Effector memory CD8-positive, alpha-beta T cell (primary cell): ENCODE data around the gene ZBTB32.
A peak's percentile ranks its signal among the peaks of the same experiment; 100 is the strongest.

Experiments
- ATAC-seq: fragments of 150-1000 bp; cut with Tn5 transposase; replicated peaks from 2 replicates; pipeline ENCODE4 v1.10.0; 2021; ENCODE audit warnings: mild to moderate bottlenecking, moderate library complexity
- DNase-seq, 3 experiments: peaks; one replicate each; pipeline ENCODE4 v3.0.0; 2021
- H3K27ac Mint-ChIP-seq, 2 donors: one replicate each; pipeline ENCODE4 v1.8.0; 2022; ENCODE audit warnings: mild to moderate bottlenecking in 2 of 2, mixed read lengths in 2 of 2, moderate library complexity in 2 of 2
- H3K27me3 Mint-ChIP-seq, 2 donors: one replicate each; pipeline ENCODE4 v1.8.0; 2022; ENCODE audit warnings: mixed read lengths in 2 of 2
- H3K36me3 Mint-ChIP-seq: one replicate; pipeline ENCODE4 v1.8.0; 2022; ENCODE audit warnings: mild to moderate bottlenecking, moderate library complexity, mixed read lengths; ENCODE audit not compliant: insufficient read depth
- H3K4me1 Mint-ChIP-seq, 2 donors: one replicate each; pipeline ENCODE4 v1.8.0; 2022; ENCODE audit warnings: low read depth in 2 of 2, mixed read lengths in 2 of 2
- H3K4me3 Mint-ChIP-seq, 2 donors: one replicate each; pipeline ENCODE4 v1.8.0; 2022; ENCODE audit warnings: mild to moderate bottlenecking in 2 of 2, mixed read lengths in 2 of 2, moderate library complexity in 2 of 2
- H3K9me3 Mint-ChIP-seq, 2 donors: one replicate each; pipeline ENCODE4 v1.8.0; 2022; ENCODE audit warnings: mixed read lengths in 2 of 2

The ZBTB32 gene

DNA sequence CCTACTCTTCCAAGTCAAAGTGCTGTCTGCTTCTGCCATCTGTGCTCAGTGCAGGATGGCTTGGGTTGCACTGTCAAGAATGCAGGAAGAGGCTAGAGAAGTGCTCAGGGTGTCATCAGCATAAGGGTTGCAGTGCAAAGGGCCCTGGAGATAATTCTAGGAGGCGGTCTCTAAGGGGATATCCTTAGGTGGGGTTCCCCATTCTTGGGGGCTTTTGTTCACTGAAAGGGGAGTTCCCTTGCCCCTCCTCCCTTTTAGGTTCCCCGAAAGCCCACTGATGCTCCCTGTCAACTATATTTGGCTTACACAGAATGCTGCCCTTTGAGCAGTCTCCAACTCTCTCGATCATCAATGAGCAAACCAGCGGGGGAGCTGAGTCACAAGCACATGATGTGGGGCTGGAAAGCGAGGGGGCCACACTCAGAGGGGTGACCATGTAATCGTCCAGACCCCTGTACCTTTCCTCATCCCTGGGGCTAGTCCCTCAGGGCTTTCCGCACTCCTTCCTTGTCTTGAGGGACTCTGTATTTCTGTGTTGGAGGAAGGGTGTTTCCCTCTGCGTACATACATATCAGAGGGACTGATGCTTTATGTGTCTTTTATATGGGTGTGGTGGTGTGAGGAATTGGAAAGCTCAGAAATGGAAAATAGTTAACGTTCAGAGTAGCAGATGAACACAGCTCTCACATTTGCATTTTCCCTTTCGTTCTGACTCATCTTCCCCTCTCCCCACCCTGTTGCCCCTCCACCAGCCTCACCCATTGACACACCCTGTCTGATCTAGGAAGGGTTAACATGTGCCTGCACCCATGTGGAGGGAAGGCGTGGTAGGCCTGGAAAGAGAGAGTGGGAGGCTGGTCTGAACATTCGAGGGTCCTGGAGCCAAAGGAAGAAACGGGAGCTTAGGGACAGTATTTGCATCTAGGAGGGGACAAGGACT is 6.7 kb downstream of the ZBTB32 start:
- no peak for DNase-seq
- Mint-ChIP-seq H3K27ac (peak overlapping the region; percentile 87 to 93), H3K36me3 (peaks cover 9% of the 10 kb centered on the region), H3K27me3 (peaks cover 0 to 7% of the 10 kb centered on the region in 2 donors), H3K4me3 (peak overlapping the region; percentile 35 to 65), H3K4me1 (peaks cover 39 to 45% of the 10 kb centered on the region in 2 donors), H3K9me3 (no peaks in the 10 kb centered on the region)
- ATAC-seq, result peak; percentile 15

DNA sequence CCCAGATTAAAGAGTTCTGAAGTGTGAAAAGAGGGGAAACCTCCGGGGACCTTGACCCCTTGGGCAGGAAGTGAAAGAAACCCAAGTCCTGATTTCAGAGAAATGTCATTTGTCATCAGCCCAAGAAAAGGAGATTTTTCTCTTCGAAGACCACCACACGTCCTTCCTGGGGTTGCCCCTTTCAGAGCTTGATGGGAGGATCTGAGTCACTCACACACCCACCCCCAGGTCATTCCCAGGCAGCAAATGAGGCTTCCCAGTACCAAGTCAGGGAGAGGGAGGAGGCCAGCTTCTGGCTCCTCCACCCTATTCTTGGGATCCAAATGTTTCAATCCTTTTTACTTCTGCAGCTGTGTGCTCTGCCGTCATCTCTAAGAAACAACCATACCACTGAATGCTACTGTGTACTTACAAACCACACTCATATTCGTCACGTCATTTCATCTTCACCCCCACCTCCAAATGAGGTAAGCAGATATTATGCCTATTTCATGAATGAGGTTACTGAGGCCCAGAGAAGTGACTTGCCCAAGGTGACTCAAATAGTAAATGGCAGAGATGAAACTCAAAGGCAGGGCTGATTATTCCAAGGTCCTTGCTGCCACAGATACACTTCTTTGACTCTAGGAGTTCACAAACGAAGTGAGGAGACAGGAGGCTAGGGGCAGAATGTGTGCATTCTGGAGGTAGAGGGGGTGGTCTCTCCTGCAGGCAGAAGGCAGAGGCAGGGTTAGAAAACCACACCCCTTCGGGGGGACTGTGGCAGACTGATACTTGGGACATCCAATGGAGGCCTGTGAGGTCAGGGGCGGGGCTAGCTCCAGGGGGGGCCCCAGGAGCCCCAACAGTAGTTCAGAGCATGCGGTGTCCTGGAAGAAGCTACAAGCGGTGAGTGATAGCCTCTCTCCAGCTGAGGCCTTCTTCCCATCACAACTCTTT is 8.5 kb downstream of the ZBTB32 start:
- H3K27ac Mint-ChIP-seq, result peak overlapping the region; percentile 93 to 94
- H3K9me3 Mint-ChIP-seq, result no peaks in the 10 kb centered on the region
- peaks cover 18% of the 10 kb centered on the region for H3K36me3 Mint-ChIP-seq
- peak; percentile 21 to 44 (median 27) for DNase-seq
- peaks cover 0 to 7% of the 10 kb centered on the region in 2 donors for H3K27me3 Mint-ChIP-seq
- peaks cover 48 to 53% of the 10 kb centered on the region in 2 donors for H3K4me1 Mint-ChIP-seq
- peak; percentile 18 for ATAC-seq
- H3K4me3 Mint-ChIP-seq, result peak overlapping the region; percentile 78 to 89

DNA sequence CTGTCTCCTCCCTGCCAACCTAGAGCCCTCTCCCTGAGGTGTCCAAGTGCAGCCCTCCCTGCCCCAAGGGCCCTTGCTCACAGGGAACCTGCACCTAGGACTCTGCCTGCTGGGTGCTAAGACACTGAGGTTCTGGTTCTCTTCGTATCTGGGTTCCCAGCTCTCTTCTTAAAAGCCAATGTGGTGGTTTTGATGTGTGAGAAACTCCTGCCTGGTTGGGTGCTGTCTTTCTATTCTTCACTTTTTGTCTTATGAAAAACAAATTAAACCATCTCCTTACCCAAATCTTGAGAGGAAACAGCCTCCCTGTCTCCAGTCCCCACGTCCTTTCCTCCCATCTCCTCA is 9.1 kb downstream of the ZBTB32 start:
- Mint-ChIP-seq H3K4me1 (peaks cover 49 to 54% of the 10 kb centered on the region in 2 donors), H3K4me3 (peak overlapping the region; percentile 78 to 89), H3K36me3 (peaks cover 18% of the 10 kb centered on the region), H3K9me3 (no peaks in the 10 kb centered on the region), H3K27me3 (peaks cover 0 to 7% of the 10 kb centered on the region in 2 donors), H3K27ac (peak overlapping the region; percentile 93 to 94)
- ATAC-seq (no peak), DNase-seq (no peak)

DNA sequence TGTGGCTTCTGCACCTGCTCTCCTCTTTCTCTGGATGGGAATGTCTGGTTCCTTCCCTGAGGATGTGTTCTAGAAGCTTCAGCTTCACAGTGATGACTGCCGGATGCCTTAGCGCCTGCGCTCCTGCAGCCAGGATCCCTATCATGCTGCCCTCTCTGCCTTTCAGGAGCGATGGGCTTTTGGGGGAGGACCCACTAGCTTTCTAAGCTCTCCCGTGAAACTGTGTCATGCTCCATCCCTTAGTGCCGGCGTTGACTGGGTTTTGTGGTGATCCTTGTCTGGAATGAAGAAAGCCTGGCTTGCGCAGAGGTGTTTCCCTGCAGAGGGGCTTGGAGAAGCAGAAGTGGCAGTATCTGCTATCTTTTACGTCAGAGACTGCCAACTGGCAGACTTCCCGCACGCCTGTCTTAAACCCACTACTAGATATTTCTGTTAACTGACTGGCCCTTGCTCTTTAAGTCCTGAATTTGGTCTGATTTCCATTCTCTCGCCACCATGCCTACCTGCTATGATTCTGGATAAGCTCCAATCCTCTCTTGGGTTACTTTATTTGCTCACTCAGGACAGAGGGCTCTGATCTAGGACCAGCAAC is 9.6 kb downstream of the ZBTB32 start:
- H3K27me3 Mint-ChIP-seq, result peaks cover 0 to 7% of the 10 kb centered on the region in 2 donors
- H3K4me3 Mint-ChIP-seq, result peak overlapping the region; percentile 78 to 89
- DNase-seq (no peak), ATAC-seq (no peak)
- peaks cover 50 to 58% of the 10 kb centered on the region in 2 donors for H3K4me1 Mint-ChIP-seq
- peak overlapping the region; percentile 93 to 94 for H3K27ac Mint-ChIP-seq
- H3K9me3 Mint-ChIP-seq, result no peaks in the 10 kb centered on the region
- peaks cover 18% of the 10 kb centered on the region for H3K36me3 Mint-ChIP-seq

DNA sequence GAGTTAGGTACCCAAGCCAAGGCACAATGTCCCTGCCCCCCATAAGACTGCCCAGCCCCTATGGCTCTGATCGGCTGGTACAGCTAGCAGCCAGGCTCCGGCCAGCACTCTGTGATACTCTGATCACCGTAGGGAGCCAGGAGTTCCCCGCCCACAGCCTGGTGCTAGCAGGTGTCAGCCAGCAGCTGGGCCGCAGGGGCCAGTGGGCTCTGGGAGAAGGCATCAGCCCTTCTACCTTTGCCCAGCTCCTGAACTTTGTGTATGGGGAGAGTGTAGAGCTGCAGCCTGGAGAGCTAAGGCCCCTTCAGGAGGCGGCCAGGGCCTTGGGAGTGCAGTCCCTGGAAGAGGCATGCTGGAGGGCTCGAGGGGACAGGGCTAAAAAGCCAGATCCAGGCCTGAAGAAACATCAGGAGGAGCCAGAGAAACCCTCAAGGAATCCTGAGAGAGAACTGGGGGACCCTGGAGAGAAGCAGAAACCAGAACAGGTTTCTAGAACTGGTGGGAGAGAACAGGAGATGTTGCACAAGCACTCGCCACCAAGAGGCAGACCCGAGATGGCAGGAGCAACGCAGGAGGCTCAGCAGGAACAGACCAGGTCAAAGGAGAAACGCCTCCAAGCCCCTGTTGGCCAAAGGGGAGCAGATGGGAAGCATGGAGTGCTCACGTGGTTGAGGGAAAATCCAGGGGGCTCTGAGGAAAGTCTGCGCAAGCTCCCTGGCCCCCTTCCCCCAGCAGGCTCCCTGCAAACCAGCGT is 10.4 kb downstream of the ZBTB32 start:
- no peak for ATAC-seq
- H3K9me3 Mint-ChIP-seq, result no peaks in the 10 kb centered on the region
- H3K4me1 Mint-ChIP-seq, result peaks cover 56 to 63% of the 10 kb centered on the region in 2 donors
- peak overlapping the region; percentile 78 to 89 for H3K4me3 Mint-ChIP-seq
- H3K27ac Mint-ChIP-seq, result peak overlapping the region; percentile 93 to 94
- H3K36me3 Mint-ChIP-seq, result peaks cover 18% of the 10 kb centered on the region
- H3K27me3 Mint-ChIP-seq, result peaks cover 0 to 7% of the 10 kb centered on the region in 2 donors
- DNase-seq, result no peak

- Mint-ChIP-seq H3K36me3 (peaks cover 22% of the 10 kb centered on the region), H3K4me3 (peak overlapping the region in 1 of 2 donors; percentile 89), H3K27me3 (peaks cover 0 to 7% of the 10 kb centered on the region in 2 donors), H3K27ac (peak overlapping the region; percentile 91 to 96), H3K4me1 (peaks cover 58 to 63% of the 10 kb centered on the region in 2 donors), H3K9me3 (no peaks in the 10 kb centered on the region)
- DNase-seq (no peak), ATAC-seq (no peak)
Measured at GRCh38 chr19:35715355-35715809, 11.0 kb downstream of the ZBTB32 start.

DNA sequence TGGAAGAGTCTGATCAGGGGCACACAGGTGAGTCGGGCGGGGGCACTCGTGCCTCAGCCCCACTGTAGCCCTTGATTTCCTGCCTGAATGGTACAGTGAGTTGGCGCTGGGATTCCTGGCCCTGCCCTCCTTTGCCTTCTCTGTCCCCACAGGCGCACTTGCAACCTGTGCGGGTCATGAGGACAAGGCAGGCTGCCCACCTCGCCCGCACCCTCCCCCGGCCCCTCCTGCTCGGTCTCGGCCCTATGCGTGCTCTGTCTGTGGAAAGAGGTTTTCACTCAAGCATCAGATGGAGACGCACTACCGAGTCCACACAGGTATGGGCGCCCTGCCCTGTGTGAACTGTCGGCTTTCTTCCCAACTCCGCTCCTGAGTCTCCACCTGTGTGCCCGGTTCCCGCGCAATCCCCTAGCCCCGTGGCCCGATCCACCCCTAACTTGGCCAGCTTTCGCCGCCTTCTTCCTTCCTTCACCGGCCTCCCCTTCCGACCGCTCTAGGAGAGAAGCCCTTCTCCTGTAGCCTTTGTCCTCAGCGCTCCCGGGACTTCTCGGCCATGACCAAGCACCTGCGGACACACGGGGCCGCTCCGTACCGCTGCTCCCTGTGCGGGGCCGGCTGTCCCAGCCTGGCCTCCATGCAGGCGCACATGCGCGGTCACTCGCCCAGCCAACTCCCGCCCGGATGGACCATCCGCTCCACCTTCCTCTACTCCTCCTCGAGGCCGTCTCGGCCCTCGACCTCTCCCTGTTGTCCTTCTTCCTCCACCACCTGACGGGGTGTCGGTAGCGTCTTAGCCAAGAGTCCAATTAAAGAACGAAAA is 11.8 kb downstream of the ZBTB32 start:
- Mint-ChIP-seq H3K9me3 (no peaks in the 10 kb centered on the region), H3K4me1 (peaks cover 55 to 61% of the 10 kb centered on the region in 2 donors), H3K36me3 (peaks cover 28% of the 10 kb centered on the region), H3K4me3 (peak overlapping the region; percentile 89 to 91), H3K27me3 (peaks cover 0 to 7% of the 10 kb centered on the region in 2 donors), H3K27ac (peak overlapping the region; percentile 91 to 96)
- no peak for ATAC-seq
- DNase-seq, result no peak

- H3K27me3 Mint-ChIP-seq, result peaks cover 0 to 7% of the 10 kb centered on the region in 2 donors
- peaks cover 51 to 62% of the 10 kb centered on the region in 2 donors for H3K4me1 Mint-ChIP-seq
- H3K36me3 Mint-ChIP-seq, result peaks cover 37% of the 10 kb centered on the region
- H3K4me3 Mint-ChIP-seq, result peak overlapping the region; percentile 89 to 91
- ATAC-seq, result peak; percentile 81
- peak overlapping the region; percentile 91 to 96 for H3K27ac Mint-ChIP-seq
- DNase-seq, result peak; percentile 92 to 96 (median 94)
- H3K9me3 Mint-ChIP-seq, result no peaks in the 10 kb centered on the region
Measured at GRCh38 chr19:35716801-35717664, 12.7 kb downstream of the ZBTB32 start.

DNA sequence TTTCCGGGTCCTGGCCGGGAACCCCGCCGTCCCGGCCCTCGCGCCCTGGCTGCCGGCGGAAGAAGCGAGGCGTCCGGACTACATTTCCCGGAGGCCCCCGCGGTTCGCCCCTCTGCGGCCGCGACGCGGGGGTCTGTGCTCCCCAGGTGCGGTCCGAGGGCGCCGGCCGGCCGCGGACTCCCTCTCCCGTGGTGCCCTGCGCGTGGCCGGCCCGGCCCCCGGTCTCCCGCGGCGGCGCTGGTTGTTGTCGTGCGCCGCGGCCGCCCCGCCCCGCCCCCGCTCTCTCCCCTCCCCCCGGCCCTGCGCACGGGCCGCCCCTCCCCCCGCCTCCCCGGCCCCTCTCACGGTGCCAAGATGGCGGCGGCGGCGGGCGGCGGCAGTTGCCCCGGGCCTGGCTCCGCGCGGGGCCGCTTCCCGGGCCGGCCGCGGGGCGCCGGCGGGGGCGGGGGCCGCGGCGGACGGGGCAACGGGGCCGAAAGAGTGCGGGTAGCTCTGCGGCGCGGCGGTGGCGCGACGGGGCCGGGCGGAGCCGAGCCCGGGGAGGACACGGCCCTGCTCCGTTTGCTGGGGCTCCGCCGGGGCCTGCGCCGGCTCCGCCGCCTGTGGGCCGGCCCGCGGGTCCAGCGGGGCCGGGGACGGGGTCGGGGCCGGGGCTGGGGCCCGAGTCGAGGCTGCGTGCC is 13.4 kb downstream of the ZBTB32 start, which contains the start of gene KMT2B:
TSS of gene KMT2B (plus strand) at position 339 of the 680 bp plus-strand sequence. CDS start at position 355, 16 bp downstream.
- DNase-seq (no peak), ATAC-seq (peak; percentile 33)
- H3K4me1 Mint-ChIP-seq, result peaks cover 48 to 54% of the 10 kb centered on the region in 2 donors
- H3K27me3 Mint-ChIP-seq, result peaks cover 0 to 7% of the 10 kb centered on the region in 2 donors
- H3K9me3 Mint-ChIP-seq, result no peaks in the 10 kb centered on the region
- peak within 1 kb of the TSS; percentile 89 to 91 for H3K4me3 Mint-ChIP-seq
- peaks cover 44% of the 10 kb centered on the region for H3K36me3 Mint-ChIP-seq
- peak within 1 kb of the TSS; percentile 91 to 96 for H3K27ac Mint-ChIP-seq

DNA sequence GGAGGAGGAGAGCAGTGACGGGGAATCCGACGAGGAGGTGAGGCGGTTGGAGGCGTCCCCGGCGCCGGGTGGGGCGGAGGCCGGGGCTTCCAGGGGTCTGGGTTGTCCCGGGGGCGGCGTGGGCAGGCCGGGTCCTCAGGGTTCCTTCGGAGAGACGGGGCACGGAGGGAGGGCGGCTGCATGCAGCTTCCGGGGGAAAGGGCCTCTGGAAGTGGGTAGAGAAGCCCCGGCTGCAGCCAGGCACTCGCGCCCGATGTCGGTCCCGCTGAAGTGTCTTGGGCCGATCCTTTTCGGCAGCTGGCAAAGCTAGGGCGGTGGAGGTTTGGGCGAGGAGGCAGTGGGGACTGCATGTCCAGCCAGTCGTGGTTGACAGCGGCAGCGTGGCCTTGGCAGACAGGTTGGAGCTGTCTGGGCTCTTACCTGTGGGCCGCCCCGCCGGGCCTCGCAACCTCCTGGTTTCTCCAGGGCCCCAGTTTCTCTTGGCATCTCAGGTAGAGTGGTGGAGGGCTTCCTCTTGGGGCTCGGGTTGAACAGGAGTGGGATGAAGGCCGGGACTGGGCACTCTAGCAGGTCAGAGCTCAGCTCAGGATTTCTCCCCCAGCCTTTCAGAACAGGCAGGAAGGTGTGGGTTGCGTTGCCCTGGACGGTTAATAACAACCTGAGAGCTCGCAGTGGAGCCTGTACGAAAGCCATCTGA is 14.1 kb downstream of the ZBTB32 start:
- Mint-ChIP-seq H3K4me3 (peak overlapping the region; percentile 86 to 87), H3K36me3 (peaks cover 48% of the 10 kb centered on the region), H3K9me3 (no peaks in the 10 kb centered on the region), H3K4me1 (peaks cover 41 to 47% of the 10 kb centered on the region in 2 donors), H3K27ac (peak overlapping the region; percentile 72 to 89), H3K27me3 (peaks cover 0 to 5% of the 10 kb centered on the region in 2 donors)
- ATAC-seq (no peak), DNase-seq (peak in 2 of 3 experiments; percentile 27 to 38)
